ENCODE data around the gene RSPH4A. TPM values are rescaled to one million over a fixed set of nuclear protein-coding genes. Genes with fewer than 3 reads are reported as not detected.

The RSPH4A gene
- polyA plus RNA-seq (0.10 to 0.12 TPM (median 0.11 TPM) in 3 replicates), polyA minus RNA-seq (0.16 to 0.74 TPM in 2 of 3 replicates, not detected in the other)
- polyA plus RNA-seq (2011; ENCODE audit: low read depth) = 0.12 TPM
- polyA plus RNA-seq (2011; cell fraction: cytosol; rRNA removed) = 0.04 and 0.05 TPM in 2 replicates
- polyA plus RNA-seq (2011; cell fraction: nucleus; rRNA removed) = 0.20 and 0.25 TPM in 2 replicates
- 0.07 TPM in 2 replicates for polyA plus RNA-seq (2012; ENCODE audit: low replicate concordance)
- polyA minus RNA-seq (2011; cell fraction: cytosol; rRNA and poly(A)+ RNA removed) = not detected
- 0.21 and 0.31 TPM in 2 replicates for polyA minus RNA-seq (2011; cell fraction: nucleus; rRNA and poly(A)+ RNA removed)

DNA sequence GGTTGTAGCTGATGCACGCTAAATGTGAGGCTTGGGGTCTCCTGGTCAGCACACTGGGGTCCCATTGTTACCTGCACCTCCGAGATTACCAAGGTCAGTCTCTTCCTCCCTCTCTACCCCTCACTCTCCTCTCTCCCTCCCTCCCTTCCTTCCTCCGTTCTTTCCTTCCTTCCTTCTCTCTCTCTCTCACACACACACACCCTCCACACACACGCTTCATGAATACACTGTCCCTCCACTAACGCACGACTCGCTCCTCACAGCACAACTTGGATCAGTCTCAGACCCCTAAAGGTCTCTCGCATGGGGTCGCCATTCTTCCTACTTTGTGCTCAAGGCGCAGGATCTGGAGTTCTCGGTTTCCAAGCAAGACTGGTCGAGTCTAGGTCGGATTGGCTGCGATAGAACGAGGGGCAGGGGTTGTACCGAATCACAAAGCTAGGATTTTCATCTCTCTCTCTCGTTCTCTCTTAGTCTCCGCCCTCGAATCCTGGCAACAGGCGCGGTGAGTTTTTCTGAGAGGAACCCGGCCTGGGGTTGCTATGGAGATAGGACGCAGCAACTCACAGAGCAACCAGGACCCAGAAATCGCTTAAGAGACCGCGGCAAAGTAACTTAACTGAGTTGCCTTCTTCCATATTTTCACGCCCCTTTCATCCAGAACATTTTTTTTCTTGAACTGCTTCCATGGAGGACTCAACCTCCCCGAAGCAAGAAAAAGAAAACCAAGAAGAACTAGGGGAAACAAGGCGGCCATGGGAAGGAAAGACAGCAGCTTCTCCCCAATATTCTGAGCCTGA, at the start of gene RSPH4A:
Gene RSPH4A (plus strand): TSS at position 543 of the 800 bp plus-strand sequence. CDS start 145 bp downstream, at position 688.
- DNase-seq (ENCODE audit: low read depth, low spot score) (peak; percentile 23), FAIRE-seq (peak; percentile 96)
- TF ChIP-seq EZH2 (IDR thresholded peaks at IDR 0.05; ENCODE audit: low read length) (no peak), CTCF (optimal IDR thresholded peaks at IDR 0.05 in 1 of 3, IDR thresholded peaks at IDR 0.05 in 1 of 3, conservative IDR thresholded peaks at IDR 0.05 in 1 of 3; ENCODE audit: extremely low read depth in 1 of 3, insufficient read depth in 2 of 3, low read length in 3 of 3) (peak in 1 of 3 experiments; percentile 38)
- H3K27me3 ChIP-seq (ENCODE audit: control insufficient read depth, extremely low read depth, insufficient read depth, low read length) = peaks cover 7% of the 10 kb centered on the region
- peak within 1 kb of the TSS; percentile 59 to 79 (median 75) for H3K4me3 ChIP-seq (ENCODE audit: control insufficient read depth in 2 of 3, extremely low read depth in 1 of 3, insufficient read depth in 2 of 3, low read depth in 1 of 3, low read length in 3 of 3)
- no peaks in the 10 kb centered on the region for H3K9me1 ChIP-seq (ENCODE audit: control insufficient read depth, extremely low read depth, insufficient read depth, low read length)
- H3K79me2 ChIP-seq (ENCODE audit: control insufficient read depth, insufficient read depth, low read length) = no peaks in the 10 kb centered on the region
- H3K9ac ChIP-seq (ENCODE audit: control insufficient read depth, extremely low read depth, insufficient read depth, low read length) = peak within 1 kb of the TSS; percentile 28
- no peaks in the 10 kb centered on the region for H3K4me1 ChIP-seq (ENCODE audit: control insufficient read depth, extremely low read depth, insufficient read depth, low read length)
- H3K4me2 ChIP-seq (ENCODE audit: control insufficient read depth, extremely low read depth, insufficient read depth, low read depth, low read length) = peak within 1 kb of the TSS; percentile 88
- H3K36me3 ChIP-seq (ENCODE audit: control insufficient read depth in 2 of 2, extremely low read depth in 1 of 2, insufficient read depth in 2 of 2, low read length in 2 of 2) = no peaks in the 10 kb centered on the region
- H2AFZ ChIP-seq (ENCODE audit: control insufficient read depth, low read length) = peak within 1 kb of the TSS; percentile 98
- dilution Hi-C loops (cut with MboI; ENCODE audit: extremely low pct_ligation_motif_present, low sequenced_read_pairs) = no loop called here
- no peaks in the 10 kb centered on the region for H3K9me3 ChIP-seq (ENCODE audit: control insufficient read depth, low read depth, low read length)
- no peaks in the 10 kb centered on the region for H4K20me1 ChIP-seq (ENCODE audit: control insufficient read depth, extremely low read depth, insufficient read depth, low read length)
- H3K27ac ChIP-seq (ENCODE audit: control insufficient read depth, insufficient read depth, low read length) = no peak within 1 kb of the TSS

- Histone ChIP-seq H2AFZ (ENCODE audit: control insufficient read depth, low read length) (no peak overlapping the region), H3K4me1 (ENCODE audit: control insufficient read depth, extremely low read depth, insufficient read depth, low read length) (peaks cover 20% of the 10 kb centered on the region), H3K9ac (ENCODE audit: control insufficient read depth, extremely low read depth, insufficient read depth, low read length) (no peak overlapping the region), H3K9me3 (ENCODE audit: control insufficient read depth, low read depth, low read length) (no peaks in the 10 kb centered on the region), H3K9me1 (ENCODE audit: control insufficient read depth, extremely low read depth, insufficient read depth, low read length) (no peaks in the 10 kb centered on the region), H4K20me1 (ENCODE audit: control insufficient read depth, extremely low read depth, insufficient read depth, low read length) (peaks cover 3% of the 10 kb centered on the region), H3K27ac (ENCODE audit: control insufficient read depth, insufficient read depth, low read length) (no peak overlapping the region), H3K79me2 (ENCODE audit: control insufficient read depth, insufficient read depth, low read length) (peaks cover 25% of the 10 kb centered on the region), H3K4me3 (ENCODE audit: control insufficient read depth in 2 of 3, extremely low read depth in 1 of 3, insufficient read depth in 2 of 3, low read depth in 1 of 3, low read length in 3 of 3) (no peak overlapping the region), H3K36me3 (ENCODE audit: control insufficient read depth in 2 of 2, extremely low read depth in 1 of 2, insufficient read depth in 2 of 2, low read length in 2 of 2) (no peaks in the 10 kb centered on the region), H3K27me3 (ENCODE audit: control insufficient read depth, extremely low read depth, insufficient read depth, low read length) (no peaks in the 10 kb centered on the region), H3K4me2 (ENCODE audit: control insufficient read depth, extremely low read depth, insufficient read depth, low read depth, low read length) (no peak overlapping the region)
- TF ChIP-seq CTCF (optimal IDR thresholded peaks at IDR 0.05 in 1 of 3, IDR thresholded peaks at IDR 0.05 in 1 of 3, conservative IDR thresholded peaks at IDR 0.05 in 1 of 3; ENCODE audit: extremely low read depth in 1 of 3, insufficient read depth in 2 of 3, low read length in 3 of 3) = no peak
- no peak for TF ChIP-seq EZH2 (IDR thresholded peaks at IDR 0.05; ENCODE audit: low read length)
- dilution Hi-C loops (cut with MboI; ENCODE audit: extremely low pct_ligation_motif_present, low sequenced_read_pairs) = no loop called here
- no peak for FAIRE-seq
- DNase-seq (ENCODE audit: low read depth, low spot score) = no peak
Observed at GRCh38 chr6:116568111-116568510, 48.2 kb upstream of the RSPH4A start.

All from keratinocyte (primary cell).